Endothelial cell of umbilical vein (primary cell): ENCODE measurements around the gene LBX2. TPM values are rescaled to one million over a fixed set of nuclear protein-coding genes. Genes with fewer than 3 reads are reported as not detected.

Experiments
- BruUV-seq: library from RNA; stranded (reverse); fragments of 400-500 nt; replicated peaks from 2 replicates; lab custom pipeline; 2021; lab: Mats Ljungman, UMichigan
- CTCF ChIA-PET: fragments of 300-600, 350-600 bp; sonication (Branson Sonifier 250); formaldehyde crosslinking; loops from one replicate; lab custom pipeline; 2021; ENCODE audit warnings: antibody characterized with exemption, inconsistent platforms; lab: Charles Lee
- POLR2A ChIA-PET: fragments of 300-600, 350-600 bp; sonication (Branson Sonifier 250); formaldehyde crosslinking; loops from one replicate; lab custom pipeline; 2021; ENCODE audit warnings: antibody characterized with exemption, inconsistent platforms; lab: Charles Lee
- DNase-seq: peaks from one replicate; pipeline ENCODE4 v3.0.0-alpha.2; 2011; ENCODE audit warnings: low read depth, low spot score
- FAIRE-seq: peaks from 2 replicates; lab custom pipeline; 2011; peaks lifted over from hg19 to GRCh38; lab: Jason Lieb, UNC
- H2AFZ ChIP-seq: 2 replicates; pipeline ENCODE4 v1.6.0; 2012; ENCODE audit warnings: low read depth, low read length, control low read depth, inconsistent platforms
- H3K27ac ChIP-seq: 2 replicates; pipeline ENCODE4 v1.5.1; 2011; ENCODE audit warnings: low read depth, mild to moderate bottlenecking, control low read depth, low read length, moderate library complexity; ENCODE audit not compliant: insufficient read depth
- H3K27me3 ChIP-seq, 2 experiments: 2 replicates each; pipeline versions ENCODE4 v1.6.0 to v1.6.1; 2011; ENCODE audit warnings: low read length in 2 of 2, mixed read lengths in 1 of 2; ENCODE audit not compliant: control insufficient read depth in 2 of 2, insufficient read depth in 2 of 2
- H3K36me3 ChIP-seq, 2 experiments: 2 replicates in 1 of 2; 3 replicates in 1 of 2; pipeline ENCODE4 v1.5.1; 2011; ENCODE audit warnings: low read length in 2 of 2, mild to moderate bottlenecking in 1 of 2, moderate library complexity in 1 of 2; ENCODE audit not compliant: control insufficient read depth in 2 of 2, insufficient read depth in 2 of 2; ENCODE audit errors: extremely low read depth in 1 of 2
- H3K4me1 ChIP-seq: 3 replicates; pipeline ENCODE4 v1.5.1; 2011; ENCODE audit warnings: mild to moderate bottlenecking, low read length; ENCODE audit not compliant: control insufficient read depth, insufficient read depth; ENCODE audit errors: extremely low read depth
- H3K4me2 ChIP-seq: 2 replicates; pipeline ENCODE4 v1.6.1; 2011; ENCODE audit warnings: low read length, control low read depth, mixed read lengths; ENCODE audit not compliant: insufficient read depth
- H3K4me3 ChIP-seq, 3 experiments: fragments of 200-600 bp in 1 of 3; sonication (generic), shearing (Covaris generic) in 1 of 3; replicated peaks in 1 of 3; 2 replicates each; pipeline ENCODE4 v1.5.1; 2011 to 2016; ENCODE audit warnings: control low read depth in 3 of 3, low read length in 3 of 3, mild to moderate bottlenecking in 2 of 3, inconsistent platforms in 1 of 3, low read depth in 1 of 3, moderate library complexity in 1 of 3; ENCODE audit not compliant: insufficient read depth in 1 of 3
- H3K79me2 ChIP-seq: 2 replicates; pipeline ENCODE4 v1.6.0; 2012; ENCODE audit warnings: low read length, inconsistent platforms; ENCODE audit not compliant: control insufficient read depth, insufficient read depth
- H3K9ac ChIP-seq: replicated peaks from 2 replicates; pipeline ENCODE3; 2011; ENCODE audit warnings: low read length, control low read depth; ENCODE audit not compliant: insufficient read depth; ENCODE audit errors: extremely low read depth
- H3K9me1 ChIP-seq: replicated peaks from 3 replicates; pipeline ENCODE4 v1.6.0; 2011; ENCODE audit warnings: mild to moderate bottlenecking, low read length; ENCODE audit not compliant: control insufficient read depth, insufficient read depth; ENCODE audit errors: extremely low read depth
- H3K9me3 ChIP-seq: replicated peaks from 2 replicates; pipeline ENCODE4 v1.5.1; 2012; ENCODE audit warnings: low read length, inconsistent platforms; ENCODE audit not compliant: control insufficient read depth, insufficient read depth
- H4K20me1 ChIP-seq: replicated peaks from 2 replicates; pipeline ENCODE3; 2011; ENCODE audit warnings: mild to moderate bottlenecking, low read length; ENCODE audit not compliant: control insufficient read depth, insufficient read depth; ENCODE audit errors: extremely low read depth
- EZH2 ChIP-seq: IDR thresholded peaks from 2 replicates; pipeline ENCODE4 v1.6.1; 2012; ENCODE audit warnings: borderline replicate concordance, low read depth, mild to moderate bottlenecking, moderate library complexity, low read length, inconsistent platforms; ENCODE audit not compliant: severe bottlenecking
- FOS ChIP-seq: IDR thresholded peaks from 2 replicates; pipeline ENCODE4 v1.6.1; 2011; ENCODE audit warnings: mild to moderate bottlenecking, low read length, moderate library complexity, borderline replicate concordance; ENCODE audit not compliant: insufficient read depth
- JUN ChIP-seq: IDR thresholded peaks from 2 replicates; pipeline ENCODE4 v1.6.1; 2011; ENCODE audit warnings: borderline replicate concordance, low read depth; ENCODE audit not compliant: insufficient read length, insufficient read depth
- MYC ChIP-seq: IDR thresholded peaks from one replicate; pipeline ENCODE4 v1.6.1; 2011; ENCODE audit warnings: mild to moderate bottlenecking, low read depth, low read length
- POLR2AphosphoS5 ChIP-seq: IDR thresholded peaks from 2 replicates; pipeline ENCODE4 v1.6.1; 2012; ENCODE audit warnings: low read depth, mild to moderate bottlenecking, control low read depth, low read length, moderate library complexity; ENCODE audit not compliant: insufficient read depth
- dilution Hi-C: fragments of 300-500 bp; cut with MboI; formaldehyde crosslinking; loops from one replicate; pipeline ENCODE4 v1.15.0; 2019; ENCODE audit warnings: low sequenced_read_pairs; ENCODE audit not compliant: extremely low pct_ligation_motif_present
- intact Hi-C: fragments of 100-400 bp; cut with micrococcal nuclease; formaldehyde crosslinking; loops from one replicate; pipeline ENCODE4 v1.10.0; 2022
- polyA plus RNA-seq, 4 experiments: library from polyadenylated mRNA; depleted of rRNA in 3 of 4; stranded (reverse) in 3 of 4; unstranded in 1 of 4; fragments of >200 nt; gene quantifications; 2 replicates each; pipeline versions ENCODE4 v1.2.1 to v1.2.3, GENCODE V29; 2011 to 2012; ENCODE audit warnings: missing spikeins in 1 of 4
- total RNA-seq: library from RNA; stranded (reverse); gene quantifications from 2 replicates; pipeline ENCODE4 v1.2.3, GENCODE V29; 2021

LBX2 gene
- total and polyA plus RNA-seq, 2 donors (not counting 3 experiments of a cell fraction or from before 2014, with no cell fraction given), result 2.8 to 3.8 TPM

- peak; percentile 17 for TF ChIP-seq FOS
- TF ChIP-seq EZH2, result peak; percentile 95
- no peak for TF ChIP-seq MYC
- H3K4me3 ChIP-seq, result peak overlapping the region in 2 of 3 experiments; percentile 19 to 25
- dilution Hi-C loops, result no loop called here
Measured at GRCh38 chr2:74498500-74499266, 720 bp downstream of the LBX2 start.

GRCh38 chr2:74497777-74498499 lies 1.5 kb downstream of the LBX2 start:
- POLR2A ChIA-PET, result no interaction called here
- intact Hi-C loops, result loop anchor here (1.0 to 5.0 kb wide), 2 partner anchors 15 to 34 kb away; partner anchors contain the start of gene TTC31
- Histone ChIP-seq H3K4me1 (peaks cover 31% of the 10 kb centered on the region), H2AFZ (no peak overlapping the region), H3K4me3 (peak overlapping the region in 1 of 3 experiments; percentile 18), H3K9me3 (no peaks in the 10 kb centered on the region), H3K4me2 (peak overlapping the region; percentile 50), H3K79me2 (no peaks in the 10 kb centered on the region), H3K27me3 (peaks cover 23 to 40% of the 10 kb centered on the region in 2 experiments), H3K9ac (no peak overlapping the region), H3K27ac (no peak overlapping the region), H4K20me1 (no peaks in the 10 kb centered on the region), H3K9me1 (no peaks in the 10 kb centered on the region), H3K36me3 (peaks cover 0 to 1% of the 10 kb centered on the region in 2 experiments)
- FAIRE-seq (no peak), DNase-seq (no peak)
- TF ChIP-seq EZH2, result peak; percentile 5
- TF ChIP-seq JUN, result no peak
- TF ChIP-seq POLR2AphosphoS5, result no peak
- CTCF ChIA-PET, result interaction anchor here (1.4 to 2.6 kb wide), 2 partner anchors 9 to 14 kb away, joined by 3 to 6 read pairs; partner anchors contain the start of genes CCDC142 and TTC31
- dilution Hi-C loops, result no loop called here
- no TSS peak for BruUV-seq

More at GRCh38 chr2:74498500-74499266, 720 bp downstream of the LBX2 start:
- peaks cover 23 to 40% of the 10 kb centered on the region in 2 experiments for H3K27me3 ChIP-seq
- H3K4me2 ChIP-seq, result peak overlapping the region; percentile 50
- DNase-seq (peak; percentile 35), FAIRE-seq (peak; percentile 62)
- H2AFZ ChIP-seq, result peak overlapping the region; percentile 11
- no peaks in the 10 kb centered on the region for H3K9me3 ChIP-seq
- intact Hi-C loops, result loop anchor here (1.0 to 5.0 kb wide), 2 partner anchors 15 to 34 kb away; partner anchors contain the start of gene TTC31
- no peak overlapping the region for H3K27ac ChIP-seq
- H3K36me3 ChIP-seq, result no peaks in the 10 kb centered on the region
- peaks cover 30% of the 10 kb centered on the region for H3K4me1 ChIP-seq
- no peaks in the 10 kb centered on the region for H3K79me2 ChIP-seq
- no peak overlapping the region for H3K9ac ChIP-seq
- no peaks in the 10 kb centered on the region for H3K9me1 ChIP-seq
- H4K20me1 ChIP-seq, result no peaks in the 10 kb centered on the region
- ChIA-PET CTCF (interaction anchor here (0.7 to 2.6 kb wide), 7 partner anchors 8 to 87 kb away, joined by 3 to 6 read pairs (median 3); partner anchors contain the start of genes CCDC142, TTC31 and WBP1), POLR2A (interaction anchor here (1.1 kb wide), 1 partner anchor 30 kb away, joined by 3 read pairs; the partner anchor contains the start of gene AUP1)
- no TSS peak for BruUV-seq
